ENCODE results near the gene GADD45B. TPM values are rescaled to one million over a fixed set of nuclear protein-coding genes. Genes with fewer than 3 reads are reported as not detected.

The GADD45B gene
- total and polyA plus RNA-seq, 2 donors (not counting 3 experiments of a cell fraction or from before 2014, with no cell fraction given), result 61.3 to 267 TPM

- no TSS peak for BruUV-seq (replicated peaks)
- H3K36me3 ChIP-seq (ENCODE audit: control insufficient read depth in 2 of 2, extremely low read depth in 1 of 2, insufficient read depth in 2 of 2, low read length in 2 of 2), result peaks cover 7 to 29% of the 10 kb centered on the region in 2 experiments
- no peak for DNase-seq (ENCODE audit: low read depth, low spot score)
- H4K20me1 ChIP-seq (replicated peaks; ENCODE audit: control insufficient read depth, extremely low read depth, insufficient read depth, low read length), result no peaks in the 10 kb centered on the region
- no peaks in the 10 kb centered on the region for H3K9me1 ChIP-seq (replicated peaks; ENCODE audit: control insufficient read depth, extremely low read depth, insufficient read depth, low read length)
- no peaks in the 10 kb centered on the region for H3K9me3 ChIP-seq (replicated peaks; ENCODE audit: control insufficient read depth, insufficient read depth, low read length)
- H3K27me3 ChIP-seq (ENCODE audit: control insufficient read depth in 2 of 2, insufficient read depth in 2 of 2, low read length in 2 of 2), result no peaks in the 10 kb centered on the region
- TF ChIP-seq GATA2 (IDR thresholded peaks at IDR 0.05; ENCODE audit: insufficient read depth, insufficient read length, low read depth, low read length) (no peak), MYC (IDR thresholded peaks at IDR 0.05; ENCODE audit: low read depth, low read length) (no peak), POLR2A (IDR thresholded peaks at IDR 0.05; ENCODE audit: low read depth, low read length) (no peak)
- H2AFZ ChIP-seq (ENCODE audit: low read depth, low read length), result no peak overlapping the region
- no peak overlapping the region for H3K4me2 ChIP-seq (ENCODE audit: insufficient read depth, low read length)
- ChIA-PET POLR2A (no interaction called here), CTCF (interaction anchor here (1.3 kb wide), 1 partner anchor 175 kb away, joined by 4 read pairs; no protein-coding TSS in a partner anchor)
- H3K4me1 ChIP-seq (ENCODE audit: control insufficient read depth, extremely low read depth, insufficient read depth, low read length), result no peaks in the 10 kb centered on the region
- H3K27ac ChIP-seq (ENCODE audit: insufficient read depth, low read depth, low read length), result no peak overlapping the region
- H3K79me2 ChIP-seq (ENCODE audit: control insufficient read depth, insufficient read depth, low read length), result peaks cover 21% of the 10 kb centered on the region
- dilution Hi-C loops (cut with MboI; ENCODE audit: extremely low pct_ligation_motif_present, low sequenced_read_pairs) (no loop called here), intact Hi-C loops (cut with micrococcal nuclease) (no loop called here)
- FAIRE-seq, result no peak
- no peak overlapping the region for H3K9ac ChIP-seq (replicated peaks; ENCODE audit: extremely low read depth, insufficient read depth, low read length)
- H3K4me3 ChIP-seq (replicated peaks in 1 of 3; ENCODE audit: insufficient read depth in 1 of 3, low read depth in 1 of 3, low read length in 3 of 3), result no peak overlapping the region
These were observed 39.5 kb upstream of the GADD45B start for GRCh38 chr19:2436384-2436783.

DNA sequence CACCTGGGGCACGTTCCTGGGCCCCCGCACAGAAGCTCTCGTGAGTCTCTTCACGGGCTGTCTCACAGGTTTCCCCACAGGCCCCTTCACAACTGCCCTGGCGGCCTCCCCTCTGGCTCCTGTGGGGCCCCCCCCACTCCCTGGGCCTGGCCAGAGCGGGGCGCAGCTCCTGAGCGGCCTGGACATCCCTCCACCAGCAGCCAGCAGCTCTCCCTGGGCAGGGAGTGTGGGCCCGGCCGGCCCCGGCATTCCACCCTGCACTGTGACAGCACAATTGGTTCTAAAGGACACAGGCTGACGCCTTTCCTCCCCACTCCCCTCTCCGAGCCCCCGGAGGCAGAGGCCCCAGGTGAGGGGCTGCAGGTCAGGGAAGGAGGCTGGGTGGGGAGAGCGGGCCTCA, 39.0 kb upstream of the GADD45B start:
- H3K36me3 ChIP-seq (ENCODE audit: control insufficient read depth in 2 of 2, extremely low read depth in 1 of 2, insufficient read depth in 2 of 2, low read length in 2 of 2), result peaks cover 7 to 27% of the 10 kb centered on the region in 2 experiments
- H3K79me2 ChIP-seq (ENCODE audit: control insufficient read depth, insufficient read depth, low read length), result peaks cover 25% of the 10 kb centered on the region
- H3K27ac ChIP-seq (ENCODE audit: insufficient read depth, low read depth, low read length), result no peak overlapping the region
- H3K9me3 ChIP-seq (replicated peaks; ENCODE audit: control insufficient read depth, insufficient read depth, low read length), result no peaks in the 10 kb centered on the region
- no peaks in the 10 kb centered on the region for H4K20me1 ChIP-seq (replicated peaks; ENCODE audit: control insufficient read depth, extremely low read depth, insufficient read depth, low read length)
- H3K9me1 ChIP-seq (replicated peaks; ENCODE audit: control insufficient read depth, extremely low read depth, insufficient read depth, low read length), result no peaks in the 10 kb centered on the region
- intact Hi-C loops (cut with micrococcal nuclease), result no loop called here
- dilution Hi-C loops (cut with MboI; ENCODE audit: extremely low pct_ligation_motif_present, low sequenced_read_pairs), result no loop called here
- no TSS peak for BruUV-seq (replicated peaks)
- H3K4me1 ChIP-seq (ENCODE audit: control insufficient read depth, extremely low read depth, insufficient read depth, low read length), result no peaks in the 10 kb centered on the region
- FAIRE-seq (no peak), DNase-seq (ENCODE audit: low read depth, low spot score) (no peak)
- no peak overlapping the region for H2AFZ ChIP-seq (ENCODE audit: low read depth, low read length)
- H3K4me3 ChIP-seq (replicated peaks in 1 of 3; ENCODE audit: insufficient read depth in 1 of 3, low read depth in 1 of 3, low read length in 3 of 3), result no peak overlapping the region
- H3K27me3 ChIP-seq (ENCODE audit: control insufficient read depth in 2 of 2, insufficient read depth in 2 of 2, low read length in 2 of 2), result no peaks in the 10 kb centered on the region
- no peak for TF ChIP-seq JUN (IDR thresholded peaks at IDR 0.05; ENCODE audit: borderline replicate concordance, insufficient read depth, insufficient read length, low read depth)
- no peak for TF ChIP-seq FOS (IDR thresholded peaks at IDR 0.05; ENCODE audit: borderline replicate concordance, insufficient read depth, low read length)
- TF ChIP-seq POLR2A (IDR thresholded peaks at IDR 0.05; ENCODE audit: low read depth, low read length), result no peak
- TF ChIP-seq MYC (IDR thresholded peaks at IDR 0.05; ENCODE audit: low read depth, low read length), result no peak
- no peak for TF ChIP-seq GATA2 (IDR thresholded peaks at IDR 0.05; ENCODE audit: insufficient read depth, insufficient read length, low read depth, low read length)
- TF ChIP-seq, protein P1, sequence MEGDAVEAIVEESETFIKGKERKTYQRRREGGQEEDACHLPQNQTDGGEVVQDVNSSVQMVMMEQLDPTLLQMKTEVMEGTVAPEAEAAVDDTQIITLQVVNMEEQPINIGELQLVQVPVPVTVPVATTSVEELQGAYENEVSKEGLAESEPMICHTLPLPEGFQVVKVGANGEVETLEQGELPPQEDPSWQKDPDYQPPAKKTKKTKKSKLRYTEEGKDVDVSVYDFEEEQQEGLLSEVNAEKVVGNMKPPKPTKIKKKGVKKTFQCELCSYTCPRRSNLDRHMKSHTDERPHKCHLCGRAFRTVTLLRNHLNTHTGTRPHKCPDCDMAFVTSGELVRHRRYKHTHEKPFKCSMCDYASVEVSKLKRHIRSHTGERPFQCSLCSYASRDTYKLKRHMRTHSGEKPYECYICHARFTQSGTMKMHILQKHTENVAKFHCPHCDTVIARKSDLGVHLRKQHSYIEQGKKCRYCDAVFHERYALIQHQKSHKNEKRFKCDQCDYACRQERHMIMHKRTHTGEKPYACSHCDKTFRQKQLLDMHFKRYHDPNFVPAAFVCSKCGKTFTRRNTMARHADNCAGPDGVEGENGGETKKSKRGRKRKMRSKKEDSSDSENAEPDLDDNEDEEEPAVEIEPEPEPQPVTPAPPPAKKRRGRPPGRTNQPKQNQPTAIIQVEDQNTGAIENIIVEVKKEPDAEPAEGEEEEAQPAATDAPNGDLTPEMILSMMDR (IDR thresholded peaks at IDR 0.05; ENCODE audit: extremely low read depth in 1 of 2, insufficient read depth in 1 of 2, low read depth in 1 of 2, low read length in 2 of 2), result no peak
- TF ChIP-seq, protein P2, sequence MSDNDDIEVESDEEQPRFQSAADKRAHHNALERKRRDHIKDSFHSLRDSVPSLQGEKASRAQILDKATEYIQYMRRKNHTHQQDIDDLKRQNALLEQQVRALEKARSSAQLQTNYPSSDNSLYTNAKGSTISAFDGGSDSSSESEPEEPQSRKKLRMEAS (IDR thresholded peaks at IDR 0.05; ENCODE audit: insufficient read depth, insufficient read length), result no peak
- no peak for TF ChIP-seq EZH2 (IDR thresholded peaks at IDR 0.05; ENCODE audit: borderline replicate concordance, low read depth, low read length, severe bottlenecking)
- no peak for TF ChIP-seq POLR2AphosphoS5 (IDR thresholded peaks at IDR 0.05; ENCODE audit: insufficient read depth, low read depth, low read length)
- H3K4me2 ChIP-seq (ENCODE audit: insufficient read depth, low read length), result no peak overlapping the region
- no peak overlapping the region for H3K9ac ChIP-seq (replicated peaks; ENCODE audit: extremely low read depth, insufficient read depth, low read length)
- ChIA-PET POLR2A (no interaction called here), CTCF (interaction anchor here (1.3 kb wide), 1 partner anchor 174 kb away, joined by 4 read pairs; no protein-coding TSS in a partner anchor)

Measured in endothelial cell of umbilical vein (primary cell).